Measurements from ENCODE around the gene SPTB.

- TF ChIP-seq CTCF (conservative IDR thresholded peaks at IDR 0.05; ENCODE audit: low read depth, low read length) (no peak), EZH2phosphoT487 (IDR thresholded peaks at IDR 0.05; ENCODE audit: borderline replicate concordance, low read length) (no peak)
These were observed 74.9 kb downstream of the SPTB start for GRCh38 chr14:64804754-64805260.

All from PC-3 (cell line).